ENCODE measurements around the gene COPG1. TPM values are rescaled to one million over a fixed set of nuclear protein-coding genes. Genes with fewer than 3 reads are reported as not detected.

COPG1 gene
- total RNA-seq, 1 experiment from 2014 or later = 225 TPM

DNA sequence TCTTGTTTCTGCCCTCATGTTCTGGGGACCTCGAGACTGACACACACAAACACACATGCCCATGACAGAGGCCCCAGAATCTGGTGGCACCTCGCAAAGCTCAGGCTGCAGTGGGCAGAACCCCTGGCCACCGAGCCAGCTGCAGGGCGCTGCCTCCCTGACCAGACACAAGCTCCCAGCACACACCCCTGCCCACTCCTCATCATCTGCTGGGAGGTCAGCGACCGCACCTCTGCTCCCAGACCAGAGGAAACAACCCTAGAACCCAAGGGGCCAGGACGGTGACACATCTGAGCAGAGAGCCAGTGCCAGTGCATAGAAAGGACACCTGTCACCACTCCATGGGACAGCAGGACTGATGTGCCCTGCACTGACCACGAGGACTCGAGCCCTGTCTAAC lies 72.5 kb downstream of the COPG1 start:
- CTCF ChIA-PET = interaction anchor here (1.1 kb wide), 1 partner anchor 22 kb away, joined by 3 read pairs; no protein-coding TSS in a partner anchor
- Histone ChIP-seq H3K4me1 (ENCODE audit: control insufficient read depth, insufficient read depth, low read length) (peaks cover 2% of the 10 kb centered on the region; the same call in 1 of the 2 replicates), H3K27ac (ENCODE audit: low read length) (no peak overlapping the region), H3K4me3 (ENCODE audit: low read depth in 2 of 2, low read length in 2 of 2) (no peak overlapping the region), H3K9me3 (ENCODE audit: control insufficient read depth, insufficient read depth, low read depth, low read length) (no peaks in the 10 kb centered on the region), H3K36me3 (ENCODE audit: control insufficient read depth, insufficient read depth, low read length) (no peaks in the 10 kb centered on the region), H3K27me3 (ENCODE audit: control insufficient read depth, insufficient read depth, low read length) (no peaks in the 10 kb centered on the region)
- in situ Hi-C loops (cut with HindIII; ENCODE audit: low pct_unique_long_range_greater_than_20kb, low sequenced_read_pairs) (no loop called here), intact Hi-C loops (cut with micrococcal nuclease; ENCODE audit: unreplicated experiment) (no loop called here)
- no peak for ATAC-seq
- DNase-seq (ENCODE audit: low read depth, low spot score) = no peak
- TF ChIP-seq POLR2AphosphoS5 (IDR thresholded peaks at IDR 0.05; ENCODE audit: low read depth, low read length) (no peak), TCF7L2 (IDR thresholded peaks at IDR 0.05; ENCODE audit: low read depth, low read length) (no peak)
- BruUV-seq (replicated peaks) = no TSS peak
- POLR2A ChIA-PET = interaction anchor here (0.5 kb wide), 1 partner anchor 20 kb away, joined by 17 read pairs; no protein-coding TSS in a partner anchor

DNA sequence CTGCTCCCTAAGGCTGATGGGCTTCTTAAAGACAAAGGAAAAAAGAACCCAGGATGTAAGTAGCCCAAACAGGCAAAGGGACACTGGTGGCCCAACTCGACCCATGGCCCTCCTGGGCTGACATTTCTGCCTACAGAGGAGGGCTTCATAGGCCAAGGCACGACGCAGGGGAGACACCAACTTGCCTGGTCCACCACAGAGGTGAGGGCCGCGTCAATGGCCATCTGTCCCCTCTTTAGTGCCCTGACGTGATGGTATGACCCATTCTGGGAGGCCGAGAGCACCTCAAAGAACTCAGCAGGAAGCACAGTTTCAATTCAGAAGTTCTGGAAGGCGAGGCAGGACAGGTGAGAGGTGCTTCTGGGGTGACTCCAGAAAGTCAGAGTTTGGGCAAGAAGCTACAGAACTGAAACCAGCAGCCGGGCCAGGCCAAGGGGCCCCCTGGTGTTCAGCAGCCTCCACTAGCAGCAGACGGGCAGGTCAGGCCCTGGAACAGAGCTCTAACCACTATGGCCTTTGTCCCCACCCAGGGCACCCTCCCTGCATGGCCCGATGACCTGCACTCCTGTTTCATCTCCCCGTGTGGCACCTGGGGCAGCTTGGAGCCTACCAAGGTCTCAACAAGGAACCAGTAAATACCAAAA lies 74.4 kb downstream of the COPG1 start:
- no peak overlapping the region for H3K27ac ChIP-seq (ENCODE audit: low read length)
- no TSS peak for BruUV-seq (replicated peaks)

More for the DNA sequence above, 74.4 kb downstream of the COPG1 start:
- in situ Hi-C loops (cut with HindIII; ENCODE audit: low pct_unique_long_range_greater_than_20kb, low sequenced_read_pairs) = no loop called here
- TF ChIP-seq SIN3A (IDR thresholded peaks at IDR 0.05; ENCODE audit: borderline replicate concordance, insufficient read depth, low read depth, low read length) (no peak), POLR2AphosphoS5 (IDR thresholded peaks at IDR 0.05; ENCODE audit: low read depth, low read length) (no peak), TCF7L2 (IDR thresholded peaks at IDR 0.05; ENCODE audit: low read depth, low read length) (no peak)
- TF ChIP-seq, protein P1, sequence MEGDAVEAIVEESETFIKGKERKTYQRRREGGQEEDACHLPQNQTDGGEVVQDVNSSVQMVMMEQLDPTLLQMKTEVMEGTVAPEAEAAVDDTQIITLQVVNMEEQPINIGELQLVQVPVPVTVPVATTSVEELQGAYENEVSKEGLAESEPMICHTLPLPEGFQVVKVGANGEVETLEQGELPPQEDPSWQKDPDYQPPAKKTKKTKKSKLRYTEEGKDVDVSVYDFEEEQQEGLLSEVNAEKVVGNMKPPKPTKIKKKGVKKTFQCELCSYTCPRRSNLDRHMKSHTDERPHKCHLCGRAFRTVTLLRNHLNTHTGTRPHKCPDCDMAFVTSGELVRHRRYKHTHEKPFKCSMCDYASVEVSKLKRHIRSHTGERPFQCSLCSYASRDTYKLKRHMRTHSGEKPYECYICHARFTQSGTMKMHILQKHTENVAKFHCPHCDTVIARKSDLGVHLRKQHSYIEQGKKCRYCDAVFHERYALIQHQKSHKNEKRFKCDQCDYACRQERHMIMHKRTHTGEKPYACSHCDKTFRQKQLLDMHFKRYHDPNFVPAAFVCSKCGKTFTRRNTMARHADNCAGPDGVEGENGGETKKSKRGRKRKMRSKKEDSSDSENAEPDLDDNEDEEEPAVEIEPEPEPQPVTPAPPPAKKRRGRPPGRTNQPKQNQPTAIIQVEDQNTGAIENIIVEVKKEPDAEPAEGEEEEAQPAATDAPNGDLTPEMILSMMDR (IDR thresholded peaks at IDR 0.05) = no peak; the same call in 1 of the 2 replicates
- TF ChIP-seq, protein P2, sequence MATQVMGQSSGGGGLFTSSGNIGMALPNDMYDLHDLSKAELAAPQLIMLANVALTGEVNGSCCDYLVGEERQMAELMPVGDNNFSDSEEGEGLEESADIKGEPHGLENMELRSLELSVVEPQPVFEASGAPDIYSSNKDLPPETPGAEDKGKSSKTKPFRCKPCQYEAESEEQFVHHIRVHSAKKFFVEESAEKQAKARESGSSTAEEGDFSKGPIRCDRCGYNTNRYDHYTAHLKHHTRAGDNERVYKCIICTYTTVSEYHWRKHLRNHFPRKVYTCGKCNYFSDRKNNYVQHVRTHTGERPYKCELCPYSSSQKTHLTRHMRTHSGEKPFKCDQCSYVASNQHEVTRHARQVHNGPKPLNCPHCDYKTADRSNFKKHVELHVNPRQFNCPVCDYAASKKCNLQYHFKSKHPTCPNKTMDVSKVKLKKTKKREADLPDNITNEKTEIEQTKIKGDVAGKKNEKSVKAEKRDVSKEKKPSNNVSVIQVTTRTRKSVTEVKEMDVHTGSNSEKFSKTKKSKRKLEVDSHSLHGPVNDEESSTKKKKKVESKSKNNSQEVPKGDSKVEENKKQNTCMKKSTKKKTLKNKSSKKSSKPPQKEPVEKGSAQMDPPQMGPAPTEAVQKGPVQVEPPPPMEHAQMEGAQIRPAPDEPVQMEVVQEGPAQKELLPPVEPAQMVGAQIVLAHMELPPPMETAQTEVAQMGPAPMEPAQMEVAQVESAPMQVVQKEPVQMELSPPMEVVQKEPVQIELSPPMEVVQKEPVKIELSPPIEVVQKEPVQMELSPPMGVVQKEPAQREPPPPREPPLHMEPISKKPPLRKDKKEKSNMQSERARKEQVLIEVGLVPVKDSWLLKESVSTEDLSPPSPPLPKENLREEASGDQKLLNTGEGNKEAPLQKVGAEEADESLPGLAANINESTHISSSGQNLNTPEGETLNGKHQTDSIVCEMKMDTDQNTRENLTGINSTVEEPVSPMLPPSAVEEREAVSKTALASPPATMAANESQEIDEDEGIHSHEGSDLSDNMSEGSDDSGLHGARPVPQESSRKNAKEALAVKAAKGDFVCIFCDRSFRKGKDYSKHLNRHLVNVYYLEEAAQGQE (IDR thresholded peaks at IDR 0.05; ENCODE audit: insufficient read depth in 1 of 2, low read depth in 2 of 2, low read length in 1 of 2) = no peak
- CTCF ChIA-PET = interaction anchor here (1.0 kb wide), 1 partner anchor 353 kb away, joined by 3 read pairs; no protein-coding TSS in a partner anchor
- intact Hi-C loops (cut with micrococcal nuclease; ENCODE audit: unreplicated experiment) = no loop called here
- no peaks in the 10 kb centered on the region for H3K36me3 ChIP-seq (ENCODE audit: control insufficient read depth, insufficient read depth, low read length)
- H3K9me3 ChIP-seq (ENCODE audit: control insufficient read depth, insufficient read depth, low read depth, low read length) = no peaks in the 10 kb centered on the region
- no peak overlapping the region for H3K4me3 ChIP-seq (ENCODE audit: low read depth in 2 of 2, low read length in 2 of 2)
- ATAC-seq (no peak), DNase-seq (ENCODE audit: low read depth, low spot score) (no peak)
- POLR2A ChIA-PET = no interaction called here
- no peaks in the 10 kb centered on the region for H3K27me3 ChIP-seq (ENCODE audit: control insufficient read depth, insufficient read depth, low read length)
- H3K4me1 ChIP-seq (ENCODE audit: control insufficient read depth, insufficient read depth, low read length) = no peaks in the 10 kb centered on the region

Measured in Panc1 (cell line).